Small intestine (tissue), 7 donors: Measurements from ENCODE around the gene RAC2. TPM values are rescaled to one million over a fixed set of nuclear protein-coding genes. Genes with fewer than 3 reads are reported as not detected.

Source experiments
- DNase-seq, 2 donors: peaks; one replicate each; pipeline versions ENCODE4 v3.0.0 to v3.0.0-alpha.2; 2013
- FAIRE-seq: peaks from 2 replicates; lab custom pipeline; 2012; peaks lifted over from hg19 to GRCh38; lab: Jason Lieb, UNC
- H3K27ac ChIP-seq, 3 donors: one replicate each; pipeline ENCODE4 v1.5.1; 2013; ENCODE audit warnings: low read length in 2 of 3, mild to moderate bottlenecking in 2 of 3, control low read depth in 1 of 3, inconsistent platforms in 1 of 3, low read depth in 1 of 3, moderate library complexity in 1 of 3
- H3K27me3 ChIP-seq, 3 donors: one replicate each; pipeline ENCODE4 v1.6.1; 2013; ENCODE audit warnings: low read length in 3 of 3, inconsistent platforms in 1 of 3; ENCODE audit not compliant: control insufficient read depth in 3 of 3, insufficient read depth in 3 of 3
- H3K36me3 ChIP-seq, 3 donors: one replicate each; pipeline ENCODE4 v1.6.1; 2013; ENCODE audit warnings: low read length in 3 of 3, inconsistent platforms in 1 of 3, low read depth in 1 of 3, mild to moderate bottlenecking in 1 of 3, moderate library complexity in 1 of 3; ENCODE audit not compliant: control insufficient read depth in 3 of 3, insufficient read depth in 2 of 3
- H3K4me1 ChIP-seq, 3 donors: one replicate each; pipeline ENCODE4 v1.6.1; 2013; ENCODE audit warnings: low read length in 2 of 3, inconsistent platforms in 1 of 3, low read depth in 1 of 3, mild to moderate bottlenecking in 1 of 3, moderate library complexity in 1 of 3; ENCODE audit not compliant: control insufficient read depth in 3 of 3, insufficient read depth in 2 of 3
- H3K4me3 ChIP-seq, 3 donors: one replicate each; pipeline ENCODE4 v1.5.1; 2013; ENCODE audit warnings: low read length in 3 of 3, control low read depth in 1 of 3, inconsistent platforms in 1 of 3, low read depth in 1 of 3, mild to moderate bottlenecking in 1 of 3, moderate library complexity in 1 of 3
- H3K9me3 ChIP-seq, 2 donors: one replicate each; pipeline ENCODE4 v1.6.1; 2013; ENCODE audit warnings: low read depth in 1 of 2, low read length in 1 of 2; ENCODE audit not compliant: control insufficient read depth in 2 of 2, insufficient read depth in 1 of 2
- WGBS, 3 donors: extraction: QIAGEN DNeasy Blood & Tissue Kit; methylation state at CpG; one replicate each; pipeline ENCODE4 v1.1.7; 2013; 5-methylcytosine and 5-hydroxymethylcytosine counted together
- polyA plus RNA-seq, 4 donors: library from polyadenylated mRNA; stranded (reverse) in 3 of 4; unstranded in 1 of 4; fragments of 200-250 nt in 3 of 4; fragments of 120-200 nt in 1 of 4; gene quantifications; one replicate each; pipeline versions ENCODE4 v1.2.1 to v1.2.3, GENCODE V29; 2013
- donor health status: healthy with polysubstance abuse.
- donor health status: control.
- donor health status: control.
- donor health status: Bipolar disorder and iron deficiency.
- donor health status: healthy.

Gene RAC2
- polyA plus RNA-seq, 4 donors = 12.1 to 41.1 (median 24.8) TPM

- no peaks in the 10 kb centered on the region for H3K4me1 ChIP-seq
- DNase-seq (no peak), FAIRE-seq (no peak)
- WGBS, 3 donors = 94 to 98% (median 97%) methylated on average over 5 of the region's 5 CpGs
- H3K4me3 ChIP-seq = no peak overlapping the region
- H3K27me3 ChIP-seq = peaks cover 0 to 14% (median 0%) of the 10 kb centered on the region in 3 donors
- H3K9me3 ChIP-seq = peaks cover 0 to 3% of the 10 kb centered on the region in 2 donors
- H3K27ac ChIP-seq = no peak overlapping the region
- H3K36me3 ChIP-seq = no peaks in the 10 kb centered on the region
Measured at GRCh38 chr22:37280718-37281117, 36.6 kb upstream of the RAC2 start.

- H3K4me1 ChIP-seq = no peaks in the 10 kb centered on the region
- no peak for FAIRE-seq
- H3K27me3 ChIP-seq = peaks cover 0 to 14% (median 0%) of the 10 kb centered on the region in 3 donors
- no peaks in the 10 kb centered on the region for H3K36me3 ChIP-seq
- 70 to 72% (median 71%) methylated on average over 17 of the region's 17 CpGs for whole genome bisulfite sequencing, 3 donors
- H3K9me3 ChIP-seq = peaks cover 0 to 3% of the 10 kb centered on the region in 2 donors
- no peak overlapping the region for H3K27ac ChIP-seq
- H3K4me3 ChIP-seq = no peak overlapping the region
- no peak for DNase-seq
Measured at GRCh38 chr22:37279331-37280181, 35.5 kb upstream of the RAC2 start.

DNA sequence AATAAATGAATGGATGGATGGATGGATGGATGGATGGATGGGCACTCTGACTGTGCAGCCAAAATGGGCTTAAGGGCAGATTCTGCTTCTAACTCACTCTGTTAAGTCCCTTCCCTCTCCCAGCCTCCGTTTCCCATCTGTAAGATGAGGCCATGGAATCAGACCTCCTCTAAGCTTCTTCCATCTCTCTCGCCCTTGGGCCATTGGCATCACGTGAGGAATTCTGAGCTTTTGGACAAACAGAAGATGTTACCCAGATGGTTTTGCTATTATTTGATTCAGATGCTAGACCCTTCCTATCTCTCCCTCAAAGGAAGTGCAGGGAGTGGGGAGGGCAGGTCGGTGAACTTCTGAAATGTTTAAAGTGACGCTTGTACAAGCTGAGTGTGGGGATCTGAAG, 34.2 kb upstream of the RAC2 start:
- FAIRE-seq = no peak
- DNase-seq = no peak
- peaks cover 0 to 14% (median 0%) of the 10 kb centered on the region in 3 donors for H3K27me3 ChIP-seq
- no peak overlapping the region for H3K4me3 ChIP-seq
- WGBS, 3 donors = 55 to 70% (median 69%) methylated on average over 5 of the region's 5 CpGs
- H3K4me1 ChIP-seq = no peaks in the 10 kb centered on the region
- H3K9me3 ChIP-seq = peaks cover 0 to 3% of the 10 kb centered on the region in 2 donors
- no peak overlapping the region for H3K27ac ChIP-seq
- H3K36me3 ChIP-seq = no peaks in the 10 kb centered on the region

GRCh38 chr22:37277384-37277783, 33.3 kb upstream of the RAC2 start:
- no peak for FAIRE-seq
- Histone ChIP-seq H3K36me3 (no peaks in the 10 kb centered on the region), H3K27me3 (peaks cover 0 to 8% (median 0%) of the 10 kb centered on the region in 3 donors), H3K27ac (no peak overlapping the region), H3K4me1 (no peaks in the 10 kb centered on the region), H3K4me3 (no peak overlapping the region), H3K9me3 (peaks cover 0 to 3% of the 10 kb centered on the region in 2 donors)
- DNase-seq = no peak
- 77 to 80% (median 79%) methylated on average over 11 of the region's 11 CpGs for WGBS, 3 donors

- no peak for FAIRE-seq
- no peak for DNase-seq
- Histone ChIP-seq H3K27me3 (peaks cover 0 to 6% (median 0%) of the 10 kb centered on the region in 3 donors), H3K4me1 (no peaks in the 10 kb centered on the region), H3K9me3 (peaks cover 0 to 3% of the 10 kb centered on the region in 2 donors), H3K27ac (no peak overlapping the region), H3K4me3 (no peak overlapping the region), H3K36me3 (no peaks in the 10 kb centered on the region)
- 54 to 67% (median 59%) methylated on average over 2 of the region's 2 CpGs for WGBS, 3 donors
Measured at GRCh38 chr22:37276776-37277175, 32.7 kb upstream of the RAC2 start.

DNA sequence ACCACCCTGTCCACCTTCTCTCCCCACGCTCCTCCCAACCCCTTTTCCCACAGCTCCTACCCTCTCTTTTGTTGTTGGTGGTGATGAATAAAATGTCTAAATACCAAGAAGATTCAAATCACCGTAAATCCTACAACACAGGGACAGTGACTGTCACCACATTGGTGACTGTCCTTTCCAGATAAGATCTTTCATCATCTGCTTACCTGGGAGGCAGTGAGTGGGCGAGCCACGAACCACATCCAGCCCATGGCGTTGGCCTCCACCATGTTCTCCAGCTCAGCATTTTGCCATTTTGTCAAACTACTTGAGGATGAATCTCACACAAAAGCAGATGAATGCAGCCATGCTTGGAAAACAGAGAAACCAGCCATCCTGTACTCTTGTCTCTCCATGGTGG, 31.6 kb upstream of the RAC2 start:
- no peaks in the 10 kb centered on the region for H3K4me1 ChIP-seq
- no peak for DNase-seq
- no peak overlapping the region for H3K4me3 ChIP-seq
- no peak overlapping the region for H3K27ac ChIP-seq
- H3K36me3 ChIP-seq = no peaks in the 10 kb centered on the region
- no peak for FAIRE-seq
- peaks cover 0 to 6% (median 0%) of the 10 kb centered on the region in 3 donors for H3K27me3 ChIP-seq
- WGBS, 3 donors = 62 to 81% (median 68%) methylated on average over 5 of the region's 5 CpGs
- H3K9me3 ChIP-seq = no peaks in the 10 kb centered on the region

DNA sequence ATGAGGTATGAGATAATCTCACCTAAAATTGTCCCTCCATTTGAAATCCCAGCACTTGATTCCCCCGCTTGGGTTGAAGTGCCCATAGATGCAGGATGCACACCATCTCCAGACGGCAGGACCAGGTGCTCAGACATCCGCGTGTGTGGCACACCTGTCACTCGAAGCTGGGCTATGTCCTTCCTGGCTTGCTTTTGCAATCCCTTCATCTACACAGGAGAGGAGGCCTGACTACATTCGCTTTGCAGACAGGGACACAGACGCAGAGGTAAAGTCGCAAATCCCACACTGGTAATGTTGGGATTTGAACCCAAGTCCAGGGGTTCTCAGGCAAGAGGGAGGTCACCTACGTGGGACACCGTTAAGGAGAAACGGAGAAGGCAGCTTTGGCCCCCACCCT, 31.1 kb upstream of the RAC2 start:
- Histone ChIP-seq H3K9me3 (no peaks in the 10 kb centered on the region), H3K27me3 (peaks cover 0 to 6% (median 0%) of the 10 kb centered on the region in 3 donors), H3K4me1 (no peaks in the 10 kb centered on the region), H3K27ac (no peak overlapping the region), H3K4me3 (no peak overlapping the region), H3K36me3 (no peaks in the 10 kb centered on the region)
- 78 to 86% (median 81%) methylated on average over 11 of the region's 11 CpGs for WGBS, 3 donors
- DNase-seq (no peak), FAIRE-seq (no peak)

- Histone ChIP-seq H3K4me1 (no peaks in the 10 kb centered on the region), H3K27ac (no peak overlapping the region), H3K9me3 (no peaks in the 10 kb centered on the region), H3K27me3 (peaks cover 0 to 6% (median 0%) of the 10 kb centered on the region in 3 donors), H3K36me3 (no peaks in the 10 kb centered on the region), H3K4me3 (no peak overlapping the region)
- 67 to 74% (median 70%) methylated on average over 12 of the region's 12 CpGs for WGBS, 3 donors
- DNase-seq (no peak), FAIRE-seq (no peak)
Measured at GRCh38 chr22:37274380-37274862, 30.4 kb upstream of the RAC2 start.
